GM13976 (cell line): Measurements from ENCODE around the gene MSMP.

ENCODE experiments used
- DNase-seq: peaks from one replicate; pipeline ENCODE4 v3.0.0; 2012; ENCODE audit warnings: low spot score
- CTCF ChIP-seq: IDR thresholded peaks from 2 replicates; pipeline ENCODE4 v1.5.1; 2012; ENCODE audit warnings: borderline replicate concordance, mild to moderate bottlenecking; ENCODE audit not compliant: insufficient read depth; ENCODE audit errors: extremely low read depth, missing control alignments, control extremely low read depth
- in situ Hi-C: fragments of 300-500 bp; cut with MboI; formaldehyde crosslinking; loops from one replicate; pipeline ENCODE4 v1.12.0; 2022; ENCODE audit warnings: low sequenced_read_pairs, mixed read lengths, inconsistent platforms; ENCODE audit not compliant: unreplicated experiment

Gene MSMP

GRCh38 chr9:35732800-35733541 is 21.1 kb downstream of the MSMP start:
- in situ Hi-C loops: no loop called here
- peak; percentile 55 for DNase-seq
- peak; percentile 20 for TF ChIP-seq CTCF

- peak; percentile 97 for DNase-seq
- in situ Hi-C loops: no loop called here
- TF ChIP-seq CTCF: peak; percentile 32
These were observed 21.8 kb downstream of the MSMP start, which contains the start of the genes CREB3 and TLN1 for GRCh38 chr9:35732185-35732799. Gene CREB3, plus strand, starts transcription at chr9:35732666. Its CDS starts 107 bp downstream, at chr9:35732773. Gene TLN1, minus strand, starts transcription at chr9:35732195. Its CDS starts 6,501 bp downstream, at chr9:35725694.

- in situ Hi-C loops: no loop called here
- DNase-seq: no peak
- no peak for TF ChIP-seq CTCF
These were observed 22.5 kb downstream of the MSMP start for GRCh38 chr9:35731415-35732184.

GRCh38 chr9:35730486-35730854 is 23.6 kb downstream of the MSMP start:
- in situ Hi-C loops: no loop called here
- no peak for DNase-seq
- TF ChIP-seq CTCF: no peak

GRCh38 chr9:35729700-35730485 is 24.2 kb downstream of the MSMP start:
- DNase-seq: no peak
- peak; percentile 27 for TF ChIP-seq CTCF
- in situ Hi-C loops: no loop called here

- in situ Hi-C loops: no loop called here
- no peak for DNase-seq
- no peak for TF ChIP-seq CTCF
These were observed 25.0 kb downstream of the MSMP start for GRCh38 chr9:35729101-35729500.
